ENCODE results near the gene KRTAP4-16. TPM values are rescaled to one million over a fixed set of nuclear protein-coding genes. Genes with fewer than 3 reads are reported as not detected.
"Not testable (repeated sequence)": the region's sequence is repeated elsewhere in the genome, so short reads cannot be mapped to it uniquely, and the experiment has no call there.

Gene KRTAP4-16
- total RNA-seq, 1 experiment from 2014 or later = not detected

GRCh38 chr17:41060052-41060604 lies 41.9 kb downstream of the KRTAP4-16 start, which contains the start of gene KRTAP2-3:
KRTAP2-3 (minus strand) TSS chr17:41060114; CDS start chr17:41060050, 64 bp downstream.
- Histone ChIP-seq H3K79me1 (ENCODE audit: insufficient read depth, low read depth, low read length, poor library complexity, severe bottlenecking) (no peaks in the 10 kb centered on the region), H3K4ac (ENCODE audit: low read depth, low read length) (no peak within 1 kb of the TSS), H3K4me1 (ENCODE audit: insufficient read depth, low read length) (no peaks in the 10 kb centered on the region), H2AK5ac (ENCODE audit: insufficient read length, low read length) (no peak within 1 kb of the TSS), H4K8ac (replicated peaks; ENCODE audit: insufficient read length, low read depth, low read length) (no peak within 1 kb of the TSS), H3K56ac (ENCODE audit: insufficient read length, low read depth, low read length) (no peak within 1 kb of the TSS), H2BK120ac (ENCODE audit: low read depth, low read length, poor library complexity, severe bottlenecking) (no peak within 1 kb of the TSS), H4K20me1 (ENCODE audit: control insufficient read depth, insufficient read depth, insufficient read length) (no peaks in the 10 kb centered on the region), H3K9me3 (ENCODE audit: control insufficient read depth, low read depth, low read length) (no peaks in the 10 kb centered on the region), H3K14ac (ENCODE audit: insufficient read depth, low read length) (no peak within 1 kb of the TSS), H3K9ac (ENCODE audit: extremely low read depth, insufficient read length, low read length) (no peak within 1 kb of the TSS), H3T11ph (ENCODE audit: low read length) (no peak within 1 kb of the TSS), H2BK5ac (ENCODE audit: insufficient read length, low read length) (no peak within 1 kb of the TSS), H4K5ac (ENCODE audit: insufficient read length, low read depth, low read length) (no peak within 1 kb of the TSS), H3K23me2 (ENCODE audit: insufficient read length, low read depth, low read length, poor library complexity, severe bottlenecking) (no peaks in the 10 kb centered on the region), H3K27ac (ENCODE audit: insufficient read length, low read depth, low read length) (no peak within 1 kb of the TSS), H2AFZ (ENCODE audit: low read length) (no peak within 1 kb of the TSS), H2BK15ac (ENCODE audit: low read depth, low read length) (no peak within 1 kb of the TSS), H3K23ac (ENCODE audit: insufficient read length, low read depth, low read length) (no peak within 1 kb of the TSS), H3K79me2 (ENCODE audit: insufficient read depth, low read length) (no peaks in the 10 kb centered on the region), H3K18ac (ENCODE audit: insufficient read length, low read depth, low read length) (no peak within 1 kb of the TSS), H3K27me3 (ENCODE audit: insufficient read depth, low read length) (no peaks in the 10 kb centered on the region), H3K4me2 (ENCODE audit: insufficient read depth, insufficient read length, low read length) (no peak within 1 kb of the TSS), H2BK20ac (ENCODE audit: low read depth, low read length, poor library complexity, severe bottlenecking) (peak within 1 kb of the TSS; percentile 26), H4K91ac (ENCODE audit: insufficient read length, low read depth, low read length) (no peak within 1 kb of the TSS), H2BK12ac (ENCODE audit: insufficient read length, low read depth, low read length) (no peak within 1 kb of the TSS)
- DNase-seq = no peak
- no peak within 1 kb of the TSS for H3K4me3 Mint-ChIP-seq
- H3K36me3 Mint-ChIP-seq (ENCODE audit: insufficient read depth in 1 of 3, low read depth in 3 of 3) = no peaks in the 10 kb centered on the region; a peak in 1 of 7 replicates
- H3K4me1 Mint-ChIP-seq = peaks cover 4 to 7% of the 10 kb centered on the region in 2 experiments
- no peaks in the 10 kb centered on the region; a peak in 1 of 5 replicates for H3K9me3 Mint-ChIP-seq
- H3K27ac Mint-ChIP-seq = peak within 1 kb of the TSS in 1 of 3 experiments; percentile 71; a peak in 3 of 7 replicates
- H3K27me3 Mint-ChIP-seq (ENCODE audit: low read depth) = no peaks in the 10 kb centered on the region
- no peak for TF ChIP-seq CTCF (conservative IDR thresholded peaks at IDR 0.05)
- WGBS (ENCODE audit: extremely low coverage, insufficient read length, low lambda C conversion rate) = no CpG with 5 or more reads among the region's 6 CpGs

GRCh38 chr17:41059276-41060051 lies 42.5 kb downstream of the KRTAP4-16 start:
- not testable (repeated sequence) for H3K4me2 ChIP-seq (ENCODE audit: insufficient read depth, insufficient read length, low read length); H3K79me2 ChIP-seq (ENCODE audit: insufficient read depth, low read length); H3K27me3 Mint-ChIP-seq (ENCODE audit: low read depth); H4K5ac ChIP-seq (ENCODE audit: insufficient read length, low read depth, low read length); H3K14ac ChIP-seq (ENCODE audit: insufficient read depth, low read length); H3K9me3 Mint-ChIP-seq; H3K23ac ChIP-seq (ENCODE audit: insufficient read length, low read depth, low read length); H3K4me1 ChIP-seq (ENCODE audit: insufficient read depth, low read length); H3K4me1 Mint-ChIP-seq; H3K9me3 ChIP-seq (ENCODE audit: control insufficient read depth, low read depth, low read length); H3K23me2 ChIP-seq (ENCODE audit: insufficient read length, low read depth, low read length, poor library complexity, severe bottlenecking); H2BK15ac ChIP-seq (ENCODE audit: low read depth, low read length); H4K20me1 ChIP-seq (ENCODE audit: control insufficient read depth, insufficient read depth, insufficient read length); H4K91ac ChIP-seq (ENCODE audit: insufficient read length, low read depth, low read length); H3K18ac ChIP-seq (ENCODE audit: insufficient read length, low read depth, low read length); H3K9ac ChIP-seq (ENCODE audit: extremely low read depth, insufficient read length, low read length); H3K4me3 Mint-ChIP-seq; H2AK5ac ChIP-seq (ENCODE audit: insufficient read length, low read length); H3K27me3 ChIP-seq (ENCODE audit: insufficient read depth, low read length); H4K8ac ChIP-seq (replicated peaks; ENCODE audit: insufficient read length, low read depth, low read length); H3T11ph ChIP-seq (ENCODE audit: low read length); H2BK5ac ChIP-seq (ENCODE audit: insufficient read length, low read length); H2AFZ ChIP-seq (ENCODE audit: low read length); H3K56ac ChIP-seq (ENCODE audit: insufficient read length, low read depth, low read length); H3K4ac ChIP-seq (ENCODE audit: low read depth, low read length); H2BK120ac ChIP-seq (ENCODE audit: low read depth, low read length, poor library complexity, severe bottlenecking); H3K27ac Mint-ChIP-seq; H2BK12ac ChIP-seq (ENCODE audit: insufficient read length, low read depth, low read length); H3K36me3 Mint-ChIP-seq (ENCODE audit: insufficient read depth in 1 of 3, low read depth in 3 of 3); H3K79me1 ChIP-seq (ENCODE audit: insufficient read depth, low read depth, low read length, poor library complexity, severe bottlenecking); H3K27ac ChIP-seq (ENCODE audit: insufficient read length, low read depth, low read length)
- H2BK20ac ChIP-seq (ENCODE audit: low read depth, low read length, poor library complexity, severe bottlenecking) = peak overlapping the region; percentile 26
- DNase-seq = peak; percentile 48
- no CpG with 5 or more reads among the region's 31 CpGs for WGBS (ENCODE audit: extremely low coverage, insufficient read length, low lambda C conversion rate)
